Fibroblast of pulmonary artery (primary cell): Measurements from ENCODE around the gene CARD8.
"Not testable (repeated sequence)": the region's sequence is repeated elsewhere in the genome, so short reads cannot be mapped to it uniquely, and the experiment has no call there.

Source experiments
- DNase-seq: peaks from one replicate; pipeline ENCODE4 v3.0.0-alpha.2; 2010; ENCODE audit warnings: low read depth
- H3K4me3 ChIP-seq: replicated peaks from 2 replicates; pipeline ENCODE4 v1.5.1; 2011; ENCODE audit warnings: low read depth, mild to moderate bottlenecking, control low read depth, low read length, moderate library complexity
- CTCF ChIP-seq: IDR thresholded peaks from 2 replicates; pipeline ENCODE4 v1.5.1; 2011; ENCODE audit warnings: mild to moderate bottlenecking, control low read depth, low read length, inconsistent platforms; ENCODE audit errors: missing control alignments

The CARD8 gene

DNA sequence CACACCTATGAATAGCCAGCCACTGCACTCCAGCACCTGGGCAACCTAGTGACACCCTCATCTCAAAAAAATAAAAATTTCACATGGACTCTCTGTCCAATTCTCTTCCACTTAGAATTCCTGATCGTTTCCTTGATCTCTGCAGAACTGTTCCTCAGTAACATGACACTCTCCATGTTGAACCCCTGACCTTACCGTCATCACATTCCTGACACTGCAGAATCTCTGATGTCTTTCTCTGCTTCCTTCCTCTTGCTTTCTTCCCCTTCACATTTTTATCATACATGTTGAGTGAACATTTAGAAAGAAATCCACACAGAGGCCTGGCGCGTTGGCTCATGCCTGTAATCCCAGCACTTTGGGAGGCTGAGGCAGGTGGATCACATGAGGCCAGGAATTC is 29.2 kb upstream of the CARD8 start:
- no peak overlapping the region for H3K4me3 ChIP-seq
- TF ChIP-seq CTCF = no peak
- DNase-seq = no peak

GRCh38 chr19:48283908-48284307 is 28.2 kb upstream of the CARD8 start:
- peak; percentile 90 for DNase-seq
- TF ChIP-seq CTCF = no peak
- no peak overlapping the region for H3K4me3 ChIP-seq

GRCh38 chr19:48279747-48280146 is 24.0 kb upstream of the CARD8 start:
- no peak overlapping the region for H3K4me3 ChIP-seq
- no peak for TF ChIP-seq CTCF
- no peak for DNase-seq

GRCh38 chr19:48274938-48275337 is 19.2 kb upstream of the CARD8 start:
- no peak for DNase-seq
- no peak overlapping the region for H3K4me3 ChIP-seq
- TF ChIP-seq CTCF = no peak

DNA sequence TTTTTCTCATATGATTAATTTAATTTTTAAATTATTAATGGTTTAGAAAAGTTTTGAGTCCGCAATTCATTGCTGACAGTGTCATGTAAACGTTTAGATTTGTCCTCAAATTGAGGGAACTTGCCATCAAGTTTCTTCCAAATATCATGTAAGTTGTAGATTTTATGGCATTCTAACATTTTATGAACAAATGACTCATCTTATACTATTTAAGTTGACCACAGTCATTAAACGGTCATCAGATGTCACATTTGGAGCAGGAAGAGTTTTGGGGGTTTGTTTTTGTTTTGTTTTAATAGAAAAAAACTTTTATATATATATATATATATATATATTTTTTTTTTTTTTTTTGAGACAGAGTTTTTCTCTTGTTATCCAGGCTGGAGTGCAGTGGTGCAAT is 18.5 kb upstream of the CARD8 start:
- no peak for TF ChIP-seq CTCF
- no peak for DNase-seq

GRCh38 chr19:48271531-48272151 is 15.9 kb upstream of the CARD8 start:
- H3K4me3 ChIP-seq = peak overlapping the region; percentile 53
- no peak for TF ChIP-seq CTCF
- peak; percentile 51 for DNase-seq

More for the DNA sequence above, 18.5 kb upstream of the CARD8 start:
- no peak overlapping the region for H3K4me3 ChIP-seq

GRCh38 chr19:48269617-48270026 is 13.9 kb upstream of the CARD8 start:
- H3K4me3 ChIP-seq, DNase-seq: not testable (repeated sequence)

DNA sequence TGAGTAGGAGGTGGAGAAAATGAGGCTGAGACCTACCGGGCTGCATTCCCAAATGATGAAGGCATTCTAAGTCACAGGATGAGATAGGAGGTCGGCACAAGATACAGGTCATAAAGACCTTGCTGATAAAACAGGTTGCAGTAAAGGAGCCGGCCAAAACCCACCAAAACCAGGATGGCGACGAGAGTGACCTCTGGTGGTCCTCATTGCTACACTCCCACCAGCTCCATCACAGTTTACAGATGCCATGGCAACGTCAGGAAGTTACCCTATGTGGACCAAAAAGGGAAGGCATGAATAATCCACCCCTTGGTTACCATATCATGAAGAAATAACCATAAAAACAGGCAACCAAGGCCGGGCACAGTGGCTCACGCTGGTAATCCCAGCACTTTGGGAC is 9.6 kb upstream of the CARD8 start:
- not testable (repeated sequence) for DNase-seq, H3K4me3 ChIP-seq

DNA sequence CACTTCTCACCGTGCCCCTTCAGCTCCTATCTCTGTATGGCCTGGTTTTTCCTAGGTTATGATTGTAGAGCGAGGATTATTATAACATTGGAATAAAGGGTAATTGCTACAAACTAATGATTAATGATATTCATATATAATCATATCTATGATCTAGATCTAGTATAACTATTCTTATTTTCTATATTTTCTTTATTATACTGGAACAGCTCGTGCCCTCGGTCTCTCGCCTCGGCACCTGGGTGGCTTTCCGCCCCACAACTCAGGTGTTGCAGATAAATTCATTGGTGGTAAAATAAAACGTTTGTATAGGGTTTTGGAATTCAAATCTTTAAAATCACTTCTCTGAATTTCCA is 4.6 kb upstream of the CARD8 start:
- DNase-seq, H3K4me3 ChIP-seq: not testable (repeated sequence)

GRCh38 chr19:48258992-48259391 is 3.3 kb upstream of the CARD8 start:
- not testable (repeated sequence) for DNase-seq, H3K4me3 ChIP-seq
